IMR-90 (cell line): ENCODE data around the gene RXRG. TPM values are rescaled to one million over a fixed set of nuclear protein-coding genes. Genes with fewer than 3 reads are reported as not detected.

Experiments
- ATAC-seq: fragments of 200-7000 bp; cut with Tn5 transposase; 2 replicates; pipeline ENCODE4 v1.9.1; 2020; ENCODE audit warnings: low read depth, mild to moderate bottlenecking, moderate library complexity
- BruUV-seq: library from RNA; stranded (reverse); fragments of 400-500 nt; replicated peaks from 2 replicates; lab custom pipeline; 2021; lab: Mats Ljungman, UMichigan
- CTCF ChIA-PET: fragments of 300-600 bp; formaldehyde crosslinking; extraction: SDS; loops from one replicate; lab custom pipeline; 2021; ENCODE audit warnings: antibody characterized with exemption; lab: Yijun Ruan, JAX
- POLR2A ChIA-PET: fragments of 300-600 bp; sonication (Branson Sonifier 250); formaldehyde crosslinking; loops from one replicate; lab custom pipeline; 2022; ENCODE audit warnings: antibody characterized with exemption; ENCODE audit not compliant: unreplicated experiment; lab: Charles Lee
- DNase-seq: peaks from one replicate; pipeline ENCODE4 v3.0.0; 2013
- H2AFZ ChIP-seq: replicated peaks from 2 replicates; pipeline ENCODE3; 2013; ENCODE audit warnings: low read length, mild to moderate bottlenecking; ENCODE audit not compliant: poor library complexity
- H2AK5ac ChIP-seq: 2 replicates; pipeline ENCODE4 v1.6.1; 2013; ENCODE audit warnings: low read depth, low read length, inconsistent platforms
- H2AK9ac ChIP-seq: replicated peaks from 2 replicates; pipeline ENCODE3; 2013; ENCODE audit warnings: mild to moderate bottlenecking, low read depth, low read length, moderate library complexity; ENCODE audit not compliant: poor library complexity
- H2BK120ac ChIP-seq: 2 replicates; pipeline ENCODE4 v1.6.1; 2013; ENCODE audit warnings: low read depth, low read length, inconsistent platforms
- H2BK15ac ChIP-seq: 3 replicates; pipeline ENCODE4 v1.6.1; 2013; ENCODE audit warnings: low read depth, low read length, inconsistent platforms
- H2BK20ac ChIP-seq: 2 replicates; pipeline ENCODE4 v1.6.1; 2013; ENCODE audit warnings: low read depth, mild to moderate bottlenecking, inconsistent platforms, low read length, moderate library complexity
- H2BK5ac ChIP-seq: 2 replicates; pipeline ENCODE4 v1.6.1; 2013; ENCODE audit warnings: mild to moderate bottlenecking, low read depth, low read length, inconsistent platforms; ENCODE audit not compliant: poor library complexity, severe bottlenecking
- H3K14ac ChIP-seq: replicated peaks from 2 replicates; pipeline ENCODE4 v1.6.1; 2013; ENCODE audit warnings: low read depth, low read length, inconsistent platforms
- H3K18ac ChIP-seq: 2 replicates; pipeline ENCODE4 v1.6.1; 2013; ENCODE audit warnings: low read depth, low read length, control low read depth
- H3K23ac ChIP-seq: 2 replicates; pipeline ENCODE4 v1.6.1; 2013; ENCODE audit warnings: low read depth, low read length, inconsistent platforms
- H3K27ac ChIP-seq: 2 replicates; pipeline ENCODE4 v1.5.1; 2013; ENCODE audit warnings: mild to moderate bottlenecking, control low read depth, low read length; ENCODE audit not compliant: insufficient read depth
- H3K27me3 ChIP-seq: 2 replicates; pipeline ENCODE4 v1.6.1; 2013; ENCODE audit warnings: low read length; ENCODE audit not compliant: control insufficient read depth, insufficient read depth
- H3K36me3 ChIP-seq: 2 replicates; pipeline ENCODE4 v1.6.1; 2013; ENCODE audit warnings: low read length, mixed read lengths; ENCODE audit not compliant: control insufficient read depth, insufficient read depth
- H3K4ac ChIP-seq: 2 replicates; pipeline ENCODE4 v1.6.1; 2013; ENCODE audit warnings: low read depth, low read length, inconsistent platforms
- H3K4me1 ChIP-seq: 2 replicates; pipeline ENCODE4 v1.6.1; 2013; ENCODE audit warnings: low read length, mixed read lengths; ENCODE audit not compliant: control insufficient read depth, insufficient read depth
- H3K4me2 ChIP-seq: 2 replicates; pipeline ENCODE4 v1.6.1; 2013; ENCODE audit warnings: low read depth, mild to moderate bottlenecking, control low read depth, low read length, moderate library complexity
- H3K4me3 ChIP-seq: 2 replicates; pipeline ENCODE4 v1.5.1; 2013; ENCODE audit warnings: low read depth, mild to moderate bottlenecking, control low read depth, low read length, moderate library complexity; ENCODE audit not compliant: insufficient read depth
- H3K56ac ChIP-seq: 2 replicates; pipeline ENCODE4 v1.6.1; 2013; ENCODE audit warnings: low read length, inconsistent platforms; ENCODE audit not compliant: insufficient read depth; ENCODE audit errors: extremely low read depth
- H3K79me1 ChIP-seq, 2 experiments: 2 replicates each; pipeline ENCODE4 v1.6.1; 2013; ENCODE audit warnings: low read length in 2 of 2, inconsistent platforms in 1 of 2, low read depth in 1 of 2
- H3K9ac ChIP-seq: 2 replicates; pipeline ENCODE4 v1.6.1; 2013; ENCODE audit warnings: low read depth, low read length, control low read depth
- H3K9me1 ChIP-seq: 2 replicates; pipeline ENCODE4 v1.6.1; 2013; ENCODE audit warnings: low read length, inconsistent platforms; ENCODE audit not compliant: insufficient read depth
- H3K9me3 ChIP-seq: 2 replicates; pipeline ENCODE4 v1.6.1; 2013; ENCODE audit warnings: low read length; ENCODE audit not compliant: control insufficient read depth, insufficient read depth
- H4K20me1 ChIP-seq: 2 replicates; pipeline ENCODE4 v1.6.1; 2013; ENCODE audit warnings: low read length, inconsistent platforms; ENCODE audit not compliant: insufficient read depth
- H4K5ac ChIP-seq: 2 replicates; pipeline ENCODE4 v1.6.1; 2013; ENCODE audit warnings: mild to moderate bottlenecking, low read depth, low read length, control low read depth
- H4K8ac ChIP-seq, 2 experiments: 2 replicates each; pipeline ENCODE4 v1.6.1; 2013; ENCODE audit warnings: low read depth in 2 of 2, low read length in 2 of 2, control low read depth in 1 of 2, inconsistent platforms in 1 of 2
- H4K91ac ChIP-seq: 2 replicates; pipeline ENCODE4 v1.6.1; 2013; ENCODE audit warnings: low read depth, low read length, inconsistent platforms; ENCODE audit not compliant: insufficient read depth
- CEBPB ChIP-seq: IDR thresholded peaks from 2 replicates; pipeline ENCODE4 v1.6.1; 2012; ENCODE audit warnings: low read depth, low read length, improper control_type of control experiment
- CTCF ChIP-seq: conservative IDR thresholded peaks from 2 replicates; pipeline ENCODE4 v1.5.1; 2012; ENCODE audit warnings: mild to moderate bottlenecking, low read depth, low read length, improper control_type of control experiment
- FOS ChIP-seq: fragments of 150-350 bp; IDR thresholded peaks from 2 replicates; pipeline ENCODE4 v1.6.1; 2016; ENCODE audit warnings: low read depth, low read length
- MAZ ChIP-seq: IDR thresholded peaks from 2 replicates; pipeline ENCODE4 v1.6.1; 2012; ENCODE audit warnings: low read depth, mild to moderate bottlenecking, low read length, improper control_type of control experiment, moderate library complexity, borderline replicate concordance
- MXI1 ChIP-seq: IDR thresholded peaks from 2 replicates; pipeline ENCODE4 v1.6.1; 2012; ENCODE audit warnings: low read depth, mild to moderate bottlenecking, low read length, moderate library complexity, borderline replicate concordance
- POLR2A ChIP-seq: IDR thresholded peaks from 2 replicates; pipeline ENCODE4 v1.6.1; 2012; ENCODE audit warnings: mild to moderate bottlenecking, low read depth, low read length
- RCOR1 ChIP-seq: IDR thresholded peaks from 2 replicates; pipeline ENCODE4 v1.6.1; 2012; ENCODE audit warnings: mild to moderate bottlenecking, low read length, improper control_type of control experiment; ENCODE audit not compliant: insufficient replicate concordance
- SMC3 ChIP-seq: fragments of 150-350 bp; IDR thresholded peaks from 2 replicates; pipeline ENCODE4 v1.6.1; 2016; ENCODE audit warnings: low read depth, mild to moderate bottlenecking, antibody characterized with exemption, low read length, moderate library complexity
- WGBS, 2 experiments: methylation state at CpG; one replicate each; pipeline versions ENCODE4 v1.1.5 to v1.1.7; 2013; ENCODE audit warnings: missing lambda C conversion rate in 2 of 2; ENCODE audit not compliant: insufficient read length in 1 of 2; ENCODE audit errors: extremely low coverage in 2 of 2; 5-methylcytosine and 5-hydroxymethylcytosine counted together
- dilution Hi-C: fragments of 300-500 bp; cut with HindIII; formaldehyde crosslinking; loops from one replicate; pipeline ENCODE4 v1.14.3; 2018; ENCODE audit warnings: low sequenced_read_pairs; ENCODE audit not compliant: unreplicated experiment
- in situ Hi-C: fragments of 300-500 bp; cut with MboI; formaldehyde crosslinking; loops from 3 replicates; pipeline ENCODE4 v1.14.3; 2019; ENCODE audit warnings: low sequenced_read_pairs, inconsistent platforms, mixed read lengths
- intact Hi-C: fragments of 100-400 bp; cut with micrococcal nuclease; formaldehyde crosslinking; loops from 2 replicates; pipeline ENCODE4 v1.10.0; 2022
- polyA plus RNA-seq, 3 experiments: library from polyadenylated mRNA; depleted of rRNA; stranded (reverse); fragments of >200 nt; gene quantifications; 2 replicates each; pipeline ENCODE4 v1.2.3, GENCODE V29; 2012; ENCODE audit warnings: low replicate concordance in 1 of 3
- total RNA-seq: library from RNA; depleted of rRNA; stranded (reverse); fragments of >200 nt; gene quantifications from 2 replicates; pipeline ENCODE4 v1.2.3, GENCODE V29; 2012

RXRG gene
- total and polyA plus RNA-seq, 2 of the 4 experiments (the other 2 are of a cell fraction) = not detected

- Histone ChIP-seq H3K23ac (no peak overlapping the region), H3K4me2 (no peak overlapping the region; the same call in 1 of the 2 replicates), H3K27me3 (peaks cover 1% of the 10 kb centered on the region; the same call in 1 of the 2 replicates), H4K8ac (no peak overlapping the region), H4K20me1 (no peaks in the 10 kb centered on the region), H2BK5ac (no peak overlapping the region), H3K4ac (no peak overlapping the region), H3K79me1 (no peaks in the 10 kb centered on the region), H3K36me3 (no peaks in the 10 kb centered on the region), H2AK5ac (no peak overlapping the region), H4K5ac (no peak overlapping the region), H3K56ac (no peak overlapping the region), H2AK9ac (peak overlapping the region; percentile 31), H3K4me3 (no peak overlapping the region), H2BK20ac (no peak overlapping the region), H2AFZ (peak overlapping the region; percentile 8), H2BK120ac (no peak overlapping the region), H3K9me1 (no peaks in the 10 kb centered on the region), H3K9ac (no peak overlapping the region), H2BK15ac (no peak overlapping the region), H3K9me3 (no peaks in the 10 kb centered on the region), H3K27ac (no peak overlapping the region), H3K4me1 (no peaks in the 10 kb centered on the region), H3K14ac (no peak overlapping the region), H4K91ac (no peak overlapping the region), H3K18ac (no peak overlapping the region)
- in situ Hi-C loops = no loop called here
- TF ChIP-seq RCOR1 (no peak), MXI1 (no peak), FOS (no peak), CTCF (no peak), SMC3 (no peak), CEBPB (no peak), MAZ (no peak), POLR2A (no peak)
- CTCF ChIA-PET = interaction anchor here (0.7 kb wide), 1 partner anchor 12 kb away, joined by 3 read pairs; no protein-coding TSS in a partner anchor
- BruUV-seq = no TSS peak
- ATAC-seq (0 out of 2 replicates have a peak, but pooled peaks have one; percentile 17), DNase-seq (no peak)
- 42% methylated on average over 7 of the region's 10 CpGs; no CpG with 5 or more reads in 1 of the 2 experiments for WGBS, 2 experiments
- intact Hi-C loops = no loop called here
- POLR2A ChIA-PET = no interaction called here
- dilution Hi-C loops = no loop called here
These were observed 20.3 kb downstream of the RXRG start for GRCh38 chr1:165424454-165425216.
